Measurements from ENCODE around the gene FHOD1.

DNA sequence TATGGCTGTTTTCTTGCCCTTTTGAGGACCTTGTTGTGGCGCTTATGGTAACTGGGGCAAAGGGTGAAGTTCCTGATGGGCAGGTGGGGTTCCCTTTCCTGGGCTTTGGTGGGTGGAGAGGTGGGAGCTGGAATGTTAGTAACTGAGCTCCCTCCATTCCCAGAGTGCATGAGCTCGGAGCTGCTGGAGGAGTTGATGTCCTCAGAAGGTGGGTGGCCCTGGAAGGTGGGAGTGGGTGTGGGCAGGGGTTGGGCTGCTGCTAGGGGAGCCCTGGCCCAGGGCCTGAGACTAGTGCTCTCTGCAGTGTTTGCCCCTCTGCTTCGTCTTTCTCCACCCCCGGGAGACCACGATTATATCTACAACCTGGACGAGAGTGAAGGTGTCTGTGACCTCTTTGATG lies 49.6 kb downstream of the FHOD1 start:
- TF ChIP-seq TAF1 (IDR thresholded peaks at IDR 0.05; ENCODE audit: borderline replicate concordance, insufficient read depth, low read length), result no peak
- TF ChIP-seq POLR2AphosphoS5 (IDR thresholded peaks at IDR 0.05; ENCODE audit: low read depth, low read length), result no peak
- TF ChIP-seq, protein P1, sequence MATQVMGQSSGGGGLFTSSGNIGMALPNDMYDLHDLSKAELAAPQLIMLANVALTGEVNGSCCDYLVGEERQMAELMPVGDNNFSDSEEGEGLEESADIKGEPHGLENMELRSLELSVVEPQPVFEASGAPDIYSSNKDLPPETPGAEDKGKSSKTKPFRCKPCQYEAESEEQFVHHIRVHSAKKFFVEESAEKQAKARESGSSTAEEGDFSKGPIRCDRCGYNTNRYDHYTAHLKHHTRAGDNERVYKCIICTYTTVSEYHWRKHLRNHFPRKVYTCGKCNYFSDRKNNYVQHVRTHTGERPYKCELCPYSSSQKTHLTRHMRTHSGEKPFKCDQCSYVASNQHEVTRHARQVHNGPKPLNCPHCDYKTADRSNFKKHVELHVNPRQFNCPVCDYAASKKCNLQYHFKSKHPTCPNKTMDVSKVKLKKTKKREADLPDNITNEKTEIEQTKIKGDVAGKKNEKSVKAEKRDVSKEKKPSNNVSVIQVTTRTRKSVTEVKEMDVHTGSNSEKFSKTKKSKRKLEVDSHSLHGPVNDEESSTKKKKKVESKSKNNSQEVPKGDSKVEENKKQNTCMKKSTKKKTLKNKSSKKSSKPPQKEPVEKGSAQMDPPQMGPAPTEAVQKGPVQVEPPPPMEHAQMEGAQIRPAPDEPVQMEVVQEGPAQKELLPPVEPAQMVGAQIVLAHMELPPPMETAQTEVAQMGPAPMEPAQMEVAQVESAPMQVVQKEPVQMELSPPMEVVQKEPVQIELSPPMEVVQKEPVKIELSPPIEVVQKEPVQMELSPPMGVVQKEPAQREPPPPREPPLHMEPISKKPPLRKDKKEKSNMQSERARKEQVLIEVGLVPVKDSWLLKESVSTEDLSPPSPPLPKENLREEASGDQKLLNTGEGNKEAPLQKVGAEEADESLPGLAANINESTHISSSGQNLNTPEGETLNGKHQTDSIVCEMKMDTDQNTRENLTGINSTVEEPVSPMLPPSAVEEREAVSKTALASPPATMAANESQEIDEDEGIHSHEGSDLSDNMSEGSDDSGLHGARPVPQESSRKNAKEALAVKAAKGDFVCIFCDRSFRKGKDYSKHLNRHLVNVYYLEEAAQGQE (IDR thresholded peaks at IDR 0.05; ENCODE audit: insufficient read depth in 1 of 2, low read depth in 2 of 2, low read length in 2 of 2), result no peak

Data from PFSK-1 (cell line).